C4-2B (cell line): ENCODE results near the gene DNLZ.

Experiments used
- H3K27ac ChIP-seq: fragments of 450-650 bp; 2 replicates; pipeline ENCODE4 v1.5.1; 2017
- ZFX ChIP-seq: fragments of 450-650 bp; IDR thresholded peaks from 2 replicates; pipeline ENCODE4 v1.6.1; 2017
- TF ChIP-seq, protein P1 (sequence below): fragments of 450-650 bp; conservative IDR thresholded peaks from 2 replicates; pipeline ENCODE4 v1.5.1; 2017; ENCODE audit warnings: mild to moderate bottlenecking

Gene DNLZ

DNA sequence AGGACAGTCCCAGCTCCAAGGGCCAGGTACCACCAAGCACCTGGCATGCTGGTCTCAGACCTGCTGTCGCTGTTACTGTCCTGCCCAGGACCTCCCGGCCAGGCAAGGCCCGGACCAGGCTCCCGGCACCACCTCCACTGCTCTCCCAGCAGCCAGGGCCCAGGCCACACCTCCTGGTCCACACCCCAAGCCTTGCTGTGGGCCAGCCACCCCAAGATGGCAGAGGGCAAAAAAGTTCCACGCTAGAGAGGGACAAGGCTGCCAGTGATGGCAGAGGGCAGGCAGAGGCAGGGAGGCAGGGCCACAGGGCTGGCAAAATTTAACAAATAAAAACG is 1.1 kb downstream of the DNLZ start:
- peak overlapping the region; percentile 86; the same call in 1 of the 2 replicates for H3K27ac ChIP-seq
- TF ChIP-seq, protein P1, sequence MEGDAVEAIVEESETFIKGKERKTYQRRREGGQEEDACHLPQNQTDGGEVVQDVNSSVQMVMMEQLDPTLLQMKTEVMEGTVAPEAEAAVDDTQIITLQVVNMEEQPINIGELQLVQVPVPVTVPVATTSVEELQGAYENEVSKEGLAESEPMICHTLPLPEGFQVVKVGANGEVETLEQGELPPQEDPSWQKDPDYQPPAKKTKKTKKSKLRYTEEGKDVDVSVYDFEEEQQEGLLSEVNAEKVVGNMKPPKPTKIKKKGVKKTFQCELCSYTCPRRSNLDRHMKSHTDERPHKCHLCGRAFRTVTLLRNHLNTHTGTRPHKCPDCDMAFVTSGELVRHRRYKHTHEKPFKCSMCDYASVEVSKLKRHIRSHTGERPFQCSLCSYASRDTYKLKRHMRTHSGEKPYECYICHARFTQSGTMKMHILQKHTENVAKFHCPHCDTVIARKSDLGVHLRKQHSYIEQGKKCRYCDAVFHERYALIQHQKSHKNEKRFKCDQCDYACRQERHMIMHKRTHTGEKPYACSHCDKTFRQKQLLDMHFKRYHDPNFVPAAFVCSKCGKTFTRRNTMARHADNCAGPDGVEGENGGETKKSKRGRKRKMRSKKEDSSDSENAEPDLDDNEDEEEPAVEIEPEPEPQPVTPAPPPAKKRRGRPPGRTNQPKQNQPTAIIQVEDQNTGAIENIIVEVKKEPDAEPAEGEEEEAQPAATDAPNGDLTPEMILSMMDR = no peak
- no peak for TF ChIP-seq ZFX

DNA sequence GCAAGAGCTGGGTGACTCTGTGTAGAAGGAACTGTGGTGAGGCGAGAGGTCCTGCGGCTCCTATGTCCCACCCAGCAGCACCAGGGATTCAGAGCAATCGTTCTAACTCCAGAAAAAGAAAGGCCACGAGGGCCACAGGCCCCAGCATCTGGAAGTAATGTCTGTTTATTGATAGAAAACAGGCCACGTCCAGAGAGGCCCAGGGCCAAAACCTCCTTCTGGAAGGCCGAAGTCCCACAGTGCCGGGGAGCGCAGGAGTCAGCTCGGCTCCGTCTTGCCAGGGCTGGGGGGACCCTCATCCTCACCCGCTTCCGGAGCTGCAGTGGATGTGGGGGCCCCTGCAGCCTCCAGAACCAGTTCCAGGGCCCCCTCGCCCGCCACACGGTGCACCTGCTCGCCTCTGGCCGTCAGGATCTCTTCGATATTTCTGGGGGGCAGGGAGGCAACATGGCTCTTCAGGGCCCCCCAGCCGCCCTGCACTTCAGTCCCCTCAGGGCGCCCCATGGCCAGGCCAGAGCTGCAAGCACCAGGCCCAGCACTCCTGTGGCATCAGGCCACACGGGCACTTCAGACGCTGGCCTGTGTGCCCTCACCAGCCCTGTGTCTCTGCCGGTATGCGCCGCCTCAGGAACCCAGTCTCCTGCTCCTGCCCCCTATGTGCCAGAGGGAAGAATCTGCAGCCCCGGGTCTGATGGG is 1.6 kb downstream of the DNLZ start:
- peak overlapping the region; percentile 86; the same call in 1 of the 2 replicates for H3K27ac ChIP-seq
- TF ChIP-seq, protein P1 = no peak
- TF ChIP-seq ZFX = no peak

DNA sequence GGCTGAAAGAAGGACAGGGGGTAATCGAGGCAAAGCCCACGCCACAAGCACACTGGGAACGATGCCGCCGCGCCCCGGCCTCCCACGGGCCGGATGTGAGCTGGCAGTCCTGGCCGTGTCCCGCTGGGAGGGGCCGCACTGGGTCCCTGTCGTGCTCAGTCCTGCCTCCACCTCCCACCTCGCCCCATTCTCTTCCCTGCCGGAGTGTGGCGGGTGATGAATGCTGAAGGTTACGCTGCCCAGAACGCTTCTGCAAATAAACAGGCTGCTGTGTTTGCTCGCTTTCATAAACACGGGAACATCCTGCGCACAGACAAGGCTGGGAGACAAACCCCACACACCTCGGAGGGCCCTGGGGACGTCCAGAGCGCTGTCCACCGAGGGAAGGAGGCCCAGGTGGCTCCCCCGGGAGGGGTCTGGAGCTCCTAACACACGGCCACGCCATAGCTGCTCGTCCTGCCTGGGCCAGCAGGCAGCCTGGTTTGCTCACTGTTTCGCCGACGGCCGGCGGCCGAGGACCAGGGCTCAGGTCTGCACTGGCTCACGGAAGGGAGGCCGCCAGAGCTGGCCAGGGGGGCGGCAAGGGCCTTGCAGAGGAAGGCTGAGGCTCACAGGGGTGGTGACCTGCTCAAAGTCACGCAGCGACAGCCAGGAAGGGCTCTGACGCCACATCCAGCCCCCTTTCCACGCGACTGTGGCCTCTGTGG is 2.3 kb downstream of the DNLZ start:
- no peak overlapping the region for H3K27ac ChIP-seq
- TF ChIP-seq ZFX = no peak
- TF ChIP-seq, protein P1 = no peak

DNA sequence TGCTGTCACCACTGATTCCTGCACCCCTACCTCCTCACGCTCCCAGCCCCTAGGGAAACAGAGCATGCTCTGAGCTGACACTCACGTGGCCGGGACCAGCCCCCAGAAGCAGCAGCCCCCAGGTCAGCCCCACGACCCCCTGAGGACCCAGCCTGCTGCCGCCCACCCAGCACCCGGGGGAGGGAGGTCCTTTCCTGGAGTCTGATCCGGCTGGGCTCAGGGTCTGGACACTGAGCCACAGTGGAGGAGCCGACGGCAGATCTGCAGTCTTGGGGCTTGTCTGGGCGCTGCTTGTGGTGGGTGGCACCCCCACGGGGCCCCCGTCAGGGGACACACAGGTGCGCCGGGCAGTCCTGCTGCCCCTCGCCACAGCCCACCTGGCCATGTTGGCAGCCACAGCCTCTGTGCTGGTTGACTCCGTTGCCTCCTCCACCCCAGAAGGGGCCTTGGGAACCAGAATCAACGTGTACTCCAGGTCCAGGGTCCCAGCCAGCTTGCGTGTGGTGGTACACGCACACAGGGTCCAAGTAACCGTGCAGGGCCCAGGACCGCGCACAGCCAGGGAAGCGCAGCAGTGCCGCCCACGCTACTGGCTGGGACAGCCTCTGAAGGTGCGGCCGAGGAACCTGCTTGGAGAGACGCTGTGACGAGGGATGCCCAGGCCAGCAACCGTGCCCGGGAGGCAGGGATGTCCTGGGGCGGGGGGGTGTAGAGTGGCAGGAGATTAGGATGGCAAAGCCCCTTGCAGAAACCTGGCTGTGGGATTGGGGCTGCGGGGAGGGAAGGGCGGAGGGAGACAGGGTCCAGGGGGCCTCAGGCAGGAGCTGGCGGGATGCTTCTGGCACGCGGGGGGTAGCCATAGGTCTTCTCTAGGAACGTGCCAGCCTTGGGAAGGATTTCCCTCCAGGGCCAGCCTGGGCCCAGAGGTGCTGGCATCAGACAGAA is 3.5 kb downstream of the DNLZ start:
- TF ChIP-seq, protein P1 = no peak
- TF ChIP-seq ZFX = no peak
- no peak overlapping the region for H3K27ac ChIP-seq

DNA sequence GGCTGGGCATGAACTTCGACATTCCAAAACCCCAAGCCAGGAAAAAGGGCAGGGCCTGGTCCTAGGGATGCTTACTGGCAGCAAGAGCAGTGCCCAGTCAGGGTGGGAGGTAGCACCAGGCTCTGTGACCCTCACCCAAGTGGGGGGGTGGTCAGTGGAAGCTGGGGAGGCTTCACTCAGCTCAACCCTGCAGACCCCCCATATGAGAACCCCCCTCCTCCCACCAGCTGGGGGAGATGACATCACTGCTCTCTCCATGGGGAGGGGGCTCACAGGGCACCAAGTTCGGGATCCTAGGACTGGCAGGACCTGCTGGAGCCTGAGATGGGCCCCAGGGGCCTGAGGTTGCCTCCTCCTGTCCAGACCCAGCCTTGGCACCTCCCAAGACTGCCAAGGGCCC is 4.7 kb downstream of the DNLZ start:
- no peak overlapping the region for H3K27ac ChIP-seq
- TF ChIP-seq, protein P1 = no peak
- no peak for TF ChIP-seq ZFX

DNA sequence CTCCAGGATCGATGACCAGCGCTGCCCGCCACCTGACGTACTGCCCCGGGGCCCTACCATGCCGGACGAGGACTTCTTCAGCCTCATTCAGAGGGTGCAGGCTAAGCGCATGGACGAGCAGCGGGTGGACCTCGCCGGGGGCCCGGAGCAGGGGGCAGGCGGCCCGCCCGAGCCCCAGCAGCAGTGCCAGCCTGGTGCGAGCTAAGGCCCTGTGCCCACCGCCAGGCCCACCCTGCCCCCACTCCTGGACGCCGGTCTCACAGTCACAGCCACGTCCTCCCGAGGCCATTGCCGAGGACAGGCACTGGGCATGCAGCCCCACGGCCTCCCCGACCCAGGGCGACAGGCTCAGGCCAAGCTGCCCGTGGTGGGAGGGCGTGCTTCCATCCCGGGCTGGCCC is 5.5 kb downstream of the DNLZ start:
- H3K27ac ChIP-seq = no peak overlapping the region
- TF ChIP-seq ZFX = no peak
- TF ChIP-seq, protein P1 = no peak
